Astrocyte of the cerebellum (primary cell): ENCODE results near the gene ETV7.

Experiments
- DNase-seq: peaks from one replicate; pipeline ENCODE4 v3.0.0-alpha.2; 2011; ENCODE audit warnings: low read depth
- H3K4me3 ChIP-seq: 2 replicates; pipeline ENCODE4 v1.5.1; 2011; ENCODE audit warnings: mild to moderate bottlenecking, low read depth, low read length, moderate library complexity
- in situ Hi-C: cut with HindIII; loops from 2 replicates; pipeline ENCODE4 v1.10.0; 2017; ENCODE audit warnings: low sequenced_read_pairs
- TF ChIP-seq, protein P1 (sequence below): IDR thresholded peaks from 2 replicates; pipeline ENCODE4 v1.5.1; 2012; ENCODE audit warnings: low read length, low read depth, moderate library complexity, mild to moderate bottlenecking; ENCODE audit errors: missing control alignments

Gene ETV7

DNA sequence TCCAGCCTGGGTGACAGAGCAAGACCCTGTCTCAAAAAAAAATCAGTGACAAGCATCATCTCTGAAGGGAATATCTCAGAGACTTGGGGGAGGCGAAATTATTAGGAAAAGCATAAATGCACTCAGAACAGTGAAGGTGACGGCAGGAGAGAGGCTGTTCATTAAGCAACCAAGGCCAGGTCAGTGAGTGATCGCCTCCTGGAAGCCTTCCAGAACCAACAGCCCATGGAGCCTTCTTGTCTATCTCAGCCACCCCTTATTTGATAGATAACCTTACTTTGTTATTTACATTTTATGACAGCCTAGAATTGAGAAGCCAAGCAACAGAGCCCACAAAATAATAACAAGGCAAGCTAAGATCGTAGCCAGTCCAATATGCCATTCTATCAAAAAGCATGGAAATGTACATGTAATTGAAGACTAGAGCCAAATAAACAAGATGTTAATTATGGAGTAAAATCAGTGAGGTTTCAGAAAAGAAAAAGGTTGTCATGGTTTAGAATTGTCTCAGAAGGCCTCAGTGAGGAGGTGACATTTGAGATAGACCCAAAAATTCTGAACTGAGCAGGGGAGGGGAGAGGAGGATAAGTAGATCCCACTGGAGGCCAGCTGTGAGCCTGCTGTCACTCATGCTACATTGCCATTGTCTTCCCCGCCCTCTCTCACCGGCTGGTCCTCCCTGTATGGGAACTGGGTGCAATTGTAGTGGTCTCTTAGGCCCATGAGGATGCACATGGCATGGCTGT lies 68.6 kb downstream of the ETV7 start:
- TF ChIP-seq, protein P1, sequence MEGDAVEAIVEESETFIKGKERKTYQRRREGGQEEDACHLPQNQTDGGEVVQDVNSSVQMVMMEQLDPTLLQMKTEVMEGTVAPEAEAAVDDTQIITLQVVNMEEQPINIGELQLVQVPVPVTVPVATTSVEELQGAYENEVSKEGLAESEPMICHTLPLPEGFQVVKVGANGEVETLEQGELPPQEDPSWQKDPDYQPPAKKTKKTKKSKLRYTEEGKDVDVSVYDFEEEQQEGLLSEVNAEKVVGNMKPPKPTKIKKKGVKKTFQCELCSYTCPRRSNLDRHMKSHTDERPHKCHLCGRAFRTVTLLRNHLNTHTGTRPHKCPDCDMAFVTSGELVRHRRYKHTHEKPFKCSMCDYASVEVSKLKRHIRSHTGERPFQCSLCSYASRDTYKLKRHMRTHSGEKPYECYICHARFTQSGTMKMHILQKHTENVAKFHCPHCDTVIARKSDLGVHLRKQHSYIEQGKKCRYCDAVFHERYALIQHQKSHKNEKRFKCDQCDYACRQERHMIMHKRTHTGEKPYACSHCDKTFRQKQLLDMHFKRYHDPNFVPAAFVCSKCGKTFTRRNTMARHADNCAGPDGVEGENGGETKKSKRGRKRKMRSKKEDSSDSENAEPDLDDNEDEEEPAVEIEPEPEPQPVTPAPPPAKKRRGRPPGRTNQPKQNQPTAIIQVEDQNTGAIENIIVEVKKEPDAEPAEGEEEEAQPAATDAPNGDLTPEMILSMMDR = no peak
- in situ Hi-C loops = no loop called here
- H3K4me3 ChIP-seq = no peak overlapping the region
- DNase-seq = no peak

DNA sequence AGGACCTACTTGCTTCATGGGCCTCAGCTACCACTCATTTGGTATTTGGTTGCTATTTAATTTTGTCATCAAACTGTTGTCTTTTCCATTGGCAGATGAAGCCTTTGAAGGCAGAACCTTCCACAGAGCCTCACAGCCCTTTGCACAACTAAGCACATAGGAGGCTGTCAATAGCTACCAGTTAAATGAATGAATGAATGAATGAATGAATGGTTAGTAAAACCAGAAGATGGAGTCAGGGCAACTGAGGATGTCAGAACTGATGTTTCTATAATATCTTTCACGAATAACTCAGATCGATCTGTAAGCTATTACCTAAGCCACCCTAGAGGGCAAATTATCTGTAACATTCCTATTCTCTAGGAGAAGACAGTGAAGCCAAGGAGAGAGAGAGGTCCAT lies 69.8 kb downstream of the ETV7 start:
- no peak overlapping the region for H3K4me3 ChIP-seq
- in situ Hi-C loops = no loop called here
- DNase-seq = no peak
- TF ChIP-seq, protein P1 = no peak
